SK-N-SH (cell line): Measurements from ENCODE around the gene EPHB4.

Experiments used
- MXI1 ChIP-seq: IDR thresholded peaks from 2 replicates; pipeline ENCODE4 v1.6.1; 2012; ENCODE audit warnings: mild to moderate bottlenecking, low read depth, low read length, improper control_type of control experiment
- SMC3 ChIP-seq: IDR thresholded peaks from 2 replicates; pipeline ENCODE4 v1.6.1; 2012; ENCODE audit warnings: low read depth, low read length, improper control_type of control experiment
- TAF1 ChIP-seq: IDR thresholded peaks from 2 replicates; pipeline ENCODE4 v1.6.1; 2012; ENCODE audit warnings: low read depth, mild to moderate bottlenecking, low read length, moderate library complexity, borderline replicate concordance
- TEAD4 ChIP-seq: IDR thresholded peaks from 2 replicates; pipeline ENCODE4 v1.4.0; 2012; ENCODE audit warnings: mild to moderate bottlenecking, borderline replicate concordance; ENCODE audit not compliant: insufficient read depth
- YY1 ChIP-seq: IDR thresholded peaks from 2 replicates; pipeline ENCODE4 v1.4.0; 2012; ENCODE audit warnings: low read depth, mild to moderate bottlenecking
- TF ChIP-seq, protein P1 (sequence below): fragments of 200-600 bp; sonication (generic); IDR thresholded peaks from 2 replicates; pipeline ENCODE4 v1.6.1; 2017; ENCODE audit warnings: antibody characterized with exemption, mild to moderate bottlenecking, moderate library complexity

DNA sequence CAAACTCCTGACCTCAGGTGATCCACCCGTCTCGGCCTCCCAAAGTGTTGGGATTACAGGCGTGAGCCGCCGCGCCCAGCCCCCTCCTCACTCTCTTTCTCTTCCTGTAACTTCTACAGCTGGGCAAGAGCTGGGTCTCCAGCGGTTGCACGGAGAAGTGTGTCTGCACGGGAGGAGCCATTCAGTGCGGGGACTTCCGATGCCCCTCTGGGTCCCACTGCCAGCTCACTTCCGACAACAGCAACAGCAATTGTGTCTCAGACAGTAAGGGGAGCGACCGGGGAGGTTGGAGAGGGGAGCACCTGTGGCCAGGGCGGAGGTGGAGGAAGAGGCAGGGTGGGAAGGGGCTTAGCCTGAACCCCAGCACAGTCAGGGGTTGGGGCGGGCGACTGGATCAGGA is 41.4 kb downstream of the EPHB4 start:
- TF ChIP-seq, protein P1, sequence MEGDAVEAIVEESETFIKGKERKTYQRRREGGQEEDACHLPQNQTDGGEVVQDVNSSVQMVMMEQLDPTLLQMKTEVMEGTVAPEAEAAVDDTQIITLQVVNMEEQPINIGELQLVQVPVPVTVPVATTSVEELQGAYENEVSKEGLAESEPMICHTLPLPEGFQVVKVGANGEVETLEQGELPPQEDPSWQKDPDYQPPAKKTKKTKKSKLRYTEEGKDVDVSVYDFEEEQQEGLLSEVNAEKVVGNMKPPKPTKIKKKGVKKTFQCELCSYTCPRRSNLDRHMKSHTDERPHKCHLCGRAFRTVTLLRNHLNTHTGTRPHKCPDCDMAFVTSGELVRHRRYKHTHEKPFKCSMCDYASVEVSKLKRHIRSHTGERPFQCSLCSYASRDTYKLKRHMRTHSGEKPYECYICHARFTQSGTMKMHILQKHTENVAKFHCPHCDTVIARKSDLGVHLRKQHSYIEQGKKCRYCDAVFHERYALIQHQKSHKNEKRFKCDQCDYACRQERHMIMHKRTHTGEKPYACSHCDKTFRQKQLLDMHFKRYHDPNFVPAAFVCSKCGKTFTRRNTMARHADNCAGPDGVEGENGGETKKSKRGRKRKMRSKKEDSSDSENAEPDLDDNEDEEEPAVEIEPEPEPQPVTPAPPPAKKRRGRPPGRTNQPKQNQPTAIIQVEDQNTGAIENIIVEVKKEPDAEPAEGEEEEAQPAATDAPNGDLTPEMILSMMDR = no peak
- TF ChIP-seq MXI1 (no peak), TEAD4 (no peak), SMC3 (no peak), YY1 (no peak), TAF1 (no peak)
